ENCODE results near the gene SEMG1. TPM values are rescaled to one million over a fixed set of nuclear protein-coding genes. Genes with fewer than 3 reads are reported as not detected.

SEMG1 gene
- total RNA-seq, 2 donors from 2014 or later: not detected

Other genes starting within 250 kb of the SEMG1 start
- 10 to 100 TPM; 43.5 to 46.8 TPM for gene TOMM34, start 246.6 kb upstream of the SEMG1 start, total RNA-seq
- gene STK4, start 240.5 kb upstream of the SEMG1 start, total RNA-seq: 100 to 1,000 TPM; 161 to 162 TPM
- under 1 TPM; 0.23 to 0.58 TPM for gene KCNS1, start 105.9 kb upstream of the SEMG1 start, total RNA-seq
- 1 to 10 TPM in 1 of 2 donors, not detected in 1; 1.4 TPM for gene WFDC5, start 91.9 kb upstream of the SEMG1 start, total RNA-seq
- not detected for gene WFDC12, start 82.6 kb upstream of the SEMG1 start, total RNA-seq
- gene PI3, start 32.1 kb upstream of the SEMG1 start, total RNA-seq: not detected
- not detected for gene SEMG2, start 14.3 kb downstream of the SEMG1 start, total RNA-seq
- gene SLPI, start 47.5 kb downstream of the SEMG1 start, total RNA-seq: not detected
- not detected for gene RBPJL, start 99.8 kb downstream of the SEMG1 start, total RNA-seq
- 1 to 10 TPM; 3.5 to 5.1 TPM for gene MATN4, start 101.3 kb downstream of the SEMG1 start, total RNA-seq
- gene SDC4, start 141.4 kb downstream of the SEMG1 start, total RNA-seq: 10 to 100 TPM; 37.7 to 51.1 TPM
- gene SYS1, start 156.1 kb downstream of the SEMG1 start, total RNA-seq: 10 to 100 TPM; 35.4 to 38.8 TPM
- gene TP53TG5, start 171.3 kb downstream of the SEMG1 start, total RNA-seq: under 1 TPM; 0.67 to 0.83 TPM
- 10 to 100 TPM; 28.7 to 43.4 TPM for gene DBNDD2, start 201.3 kb downstream of the SEMG1 start, total RNA-seq
- gene PIGT, start 209.1 kb downstream of the SEMG1 start, total RNA-seq: 10 to 100 TPM; 60.4 to 63.7 TPM

All from activated T-cell treated with anti-CD3 and anti-CD28 coated beads, Interleukin-2, amount 50 U/mL, for 72 hours (primary cell).